GM12892 (cell line): ENCODE data around the gene ZDHHC20.

Experiments used
- POLR2A ChIP-seq: IDR thresholded peaks from 2 replicates; pipeline ENCODE4 v1.6.1; 2011; ENCODE audit warnings: low read depth, low read length, control low read depth
- POLR2AphosphoS5 ChIP-seq: IDR thresholded peaks from 2 replicates; pipeline ENCODE4 v1.6.1; 2011; ENCODE audit warnings: low read depth, low read length, control low read depth
- TAF1 ChIP-seq: IDR thresholded peaks from 2 replicates; pipeline ENCODE4 v1.6.1; 2011; ENCODE audit warnings: low read depth, mild to moderate bottlenecking, control low read depth, low read length, borderline replicate concordance

DNA sequence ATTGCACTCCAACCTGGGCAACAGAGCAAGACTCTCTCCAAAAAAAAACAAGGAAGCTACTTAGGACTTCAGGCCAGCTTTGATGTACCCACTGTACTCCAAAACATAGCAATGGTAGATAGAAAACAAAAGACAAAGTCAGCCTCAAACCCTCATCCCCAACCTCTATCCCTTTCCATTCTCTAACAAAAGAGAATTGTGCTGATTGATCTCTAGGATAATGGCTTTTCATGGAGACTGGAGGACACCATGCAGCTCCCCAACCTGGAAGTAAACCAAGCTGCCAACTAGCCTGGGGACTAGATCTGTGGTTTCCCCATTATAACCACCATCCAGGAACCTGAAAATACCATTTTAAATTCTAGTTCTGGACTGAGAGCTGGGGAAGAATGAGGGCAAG is 4.3 kb upstream of the ZDHHC20 start:
- TF ChIP-seq POLR2AphosphoS5 (no peak), POLR2A (no peak), TAF1 (no peak)
